Stomach smooth muscle (tissue), 2 donors: ENCODE data around the gene CARMIL3.
"Not testable (repeated sequence)": the region's sequence is repeated elsewhere in the genome, so short reads cannot be mapped to it uniquely, and the experiment has no call there.

Source experiments
- H3K27ac ChIP-seq: one replicate; pipeline ENCODE4 v1.7.0; 2013; ENCODE audit warnings: mild to moderate bottlenecking, low read length, inconsistent platforms
- H3K27me3 ChIP-seq, 2 donors: one replicate each; pipeline ENCODE4 v1.7.0; 2013; ENCODE audit warnings: low read length in 2 of 2; ENCODE audit not compliant: insufficient read depth in 2 of 2, control insufficient read depth in 1 of 2
- H3K36me3 ChIP-seq, 2 donors: one replicate each; pipeline ENCODE4 v1.7.0; 2013; ENCODE audit warnings: low read length in 2 of 2; ENCODE audit not compliant: control insufficient read depth in 2 of 2, insufficient read depth in 2 of 2
- H3K4me1 ChIP-seq: one replicate; pipeline ENCODE4 v1.7.0; 2013; ENCODE audit warnings: low read length; ENCODE audit not compliant: control insufficient read depth, insufficient read depth
- H3K4me3 ChIP-seq, 2 donors: one replicate each; pipeline ENCODE4 v1.7.0; 2013; ENCODE audit warnings: low read length in 2 of 2
- H3K9ac ChIP-seq, 2 donors: one replicate each; pipeline ENCODE4 v1.7.0; 2013; ENCODE audit warnings: low read length in 2 of 2, mild to moderate bottlenecking in 1 of 2
- H3K9me3 ChIP-seq, 2 donors: one replicate each; pipeline ENCODE4 v1.7.0; 2013; ENCODE audit warnings: low read length in 2 of 2; ENCODE audit not compliant: control insufficient read depth in 2 of 2
- donor health status: healthy.
- donor health status: Pancreatic carcinoma.

The CARMIL3 gene

GRCh38 chr14:24049002-24049401 lies 2.8 kb upstream of the CARMIL3 start:
- H3K27ac ChIP-seq, H3K27me3 ChIP-seq, H3K36me3 ChIP-seq, H3K9ac ChIP-seq, H3K9me3 ChIP-seq, H3K4me3 ChIP-seq: not testable (repeated sequence)
- peaks cover 18% of the 10 kb centered on the region for H3K4me1 ChIP-seq

DNA sequence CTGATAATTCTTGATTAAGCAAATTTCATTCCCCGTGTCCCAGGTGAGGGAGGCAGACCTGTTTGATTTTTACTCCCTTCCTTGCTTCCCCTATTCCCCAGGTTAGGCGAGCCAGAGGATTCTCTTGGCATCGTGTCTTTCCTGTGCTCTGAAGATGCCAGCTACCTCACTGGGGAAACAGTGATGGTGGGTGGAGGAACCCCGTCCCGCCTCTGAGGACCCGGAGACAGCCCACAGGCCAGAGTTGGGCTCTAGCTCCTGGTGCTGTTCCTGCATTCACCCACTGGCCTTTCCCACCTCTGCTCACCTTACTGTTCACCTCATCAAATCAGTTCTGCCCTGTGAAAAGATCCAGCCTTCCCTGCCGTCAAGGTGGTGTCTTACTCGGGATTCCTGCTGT lies 1.1 kb upstream of the CARMIL3 start:
- not testable (repeated sequence) for H3K9me3 ChIP-seq, H3K9ac ChIP-seq, H3K4me3 ChIP-seq, H3K36me3 ChIP-seq, H3K27ac ChIP-seq
- H3K27me3 ChIP-seq = peaks cover 4 to 10% of the 10 kb centered on the region in 2 donors
- peaks cover 18% of the 10 kb centered on the region for H3K4me1 ChIP-seq

DNA sequence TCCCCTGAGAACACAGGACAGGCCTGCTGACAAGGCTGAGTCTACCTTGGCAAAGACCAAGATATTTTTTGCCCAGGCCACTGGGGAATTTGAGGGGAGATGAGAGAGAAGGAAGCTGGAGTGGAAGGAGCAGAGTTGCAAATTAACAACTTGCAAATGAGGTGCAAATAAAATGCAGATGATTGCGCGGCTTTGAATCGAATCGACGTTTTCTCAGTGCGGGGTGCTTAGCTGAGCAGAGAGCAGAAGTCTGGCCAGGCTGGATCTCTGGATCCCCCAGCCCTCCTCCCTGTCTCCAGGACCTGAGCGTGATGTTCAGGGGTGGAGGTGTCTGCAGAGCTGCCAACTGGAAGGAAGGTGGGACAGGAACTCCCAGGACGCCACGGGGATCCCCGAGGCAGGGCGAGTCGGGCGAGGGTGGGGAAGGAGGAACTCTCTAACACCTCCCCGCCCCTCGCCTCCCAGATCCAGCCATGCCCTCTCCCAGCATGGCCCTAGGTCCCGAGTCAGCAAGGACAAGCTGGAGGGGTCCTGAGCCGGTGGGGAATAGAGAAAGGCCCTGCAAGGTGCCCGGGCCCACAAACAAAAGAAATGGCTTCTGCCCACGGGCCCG lies 527 bp upstream of the CARMIL3 start:
- H3K4me3 ChIP-seq = peak overlapping the region; percentile 54 to 77
- no peak overlapping the region for H3K27ac ChIP-seq
- H3K27me3 ChIP-seq = peaks cover 4 to 10% of the 10 kb centered on the region in 2 donors
- H3K9me3 ChIP-seq = no peaks in the 10 kb centered on the region
- H3K4me1 ChIP-seq = peaks cover 18% of the 10 kb centered on the region
- peak overlapping the region; percentile 66 to 73 for H3K9ac ChIP-seq
- H3K36me3 ChIP-seq = no peaks in the 10 kb centered on the region

GRCh38 chr14:24052656-24053547 lies 1.1 kb downstream of the CARMIL3 start:
- Histone ChIP-seq H3K36me3 (no peaks in the 10 kb centered on the region), H3K9me3 (no peaks in the 10 kb centered on the region), H3K4me1 (peaks cover 18% of the 10 kb centered on the region), H3K9ac (no peak overlapping the region), H3K27me3 (peaks cover 4 to 10% of the 10 kb centered on the region in 2 donors), H3K27ac (no peak overlapping the region), H3K4me3 (peak overlapping the region; percentile 53 to 77)

GRCh38 chr14:24053548-24054323 lies 1.9 kb downstream of the CARMIL3 start:
- H3K27ac ChIP-seq = no peak overlapping the region
- no peak overlapping the region for H3K4me3 ChIP-seq

GRCh38 chr14:24054324-24054641 lies 2.5 kb downstream of the CARMIL3 start:
- Histone ChIP-seq H3K27ac (no peak overlapping the region), H3K9me3 (no peaks in the 10 kb centered on the region), H3K36me3 (no peaks in the 10 kb centered on the region), H3K9ac (no peak overlapping the region), H3K27me3 (peaks cover 4 to 10% of the 10 kb centered on the region in 2 donors), H3K4me3 (no peak overlapping the region), H3K4me1 (peaks cover 21% of the 10 kb centered on the region)

More at GRCh38 chr14:24053548-24054323, 1.9 kb downstream of the CARMIL3 start:
- H3K27me3 ChIP-seq = peaks cover 4 to 10% of the 10 kb centered on the region in 2 donors
- H3K4me1 ChIP-seq = peaks cover 21% of the 10 kb centered on the region
- no peaks in the 10 kb centered on the region for H3K9me3 ChIP-seq
- H3K36me3 ChIP-seq = no peaks in the 10 kb centered on the region
- no peak overlapping the region for H3K9ac ChIP-seq

DNA sequence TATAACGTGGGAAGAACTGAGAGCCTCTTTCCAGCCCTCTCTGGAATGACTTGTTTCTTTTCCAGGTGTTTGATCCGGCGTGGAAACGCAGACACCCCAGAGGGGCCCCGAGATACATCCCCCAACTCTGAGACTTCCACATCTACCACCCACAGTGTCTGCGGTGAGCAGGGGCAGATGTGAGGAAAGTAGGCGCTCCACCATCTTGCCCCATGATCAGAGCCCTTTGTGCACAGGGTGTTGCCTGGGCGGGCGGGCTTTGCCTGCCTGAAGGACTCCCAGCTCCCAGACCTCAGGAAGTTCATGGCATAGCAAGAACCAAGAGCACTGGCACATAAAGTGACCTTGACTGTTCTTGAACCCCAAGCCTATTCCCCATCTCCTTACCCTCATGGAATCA lies 2.8 kb downstream of the CARMIL3 start:
- H3K36me3 ChIP-seq = no peaks in the 10 kb centered on the region
- peaks cover 21% of the 10 kb centered on the region for H3K4me1 ChIP-seq
- H3K9ac ChIP-seq = no peak overlapping the region
- H3K27ac ChIP-seq = no peak overlapping the region
- H3K9me3 ChIP-seq = no peaks in the 10 kb centered on the region
- H3K27me3 ChIP-seq = peaks cover 4 to 10% of the 10 kb centered on the region in 2 donors
- H3K4me3 ChIP-seq = no peak overlapping the region

DNA sequence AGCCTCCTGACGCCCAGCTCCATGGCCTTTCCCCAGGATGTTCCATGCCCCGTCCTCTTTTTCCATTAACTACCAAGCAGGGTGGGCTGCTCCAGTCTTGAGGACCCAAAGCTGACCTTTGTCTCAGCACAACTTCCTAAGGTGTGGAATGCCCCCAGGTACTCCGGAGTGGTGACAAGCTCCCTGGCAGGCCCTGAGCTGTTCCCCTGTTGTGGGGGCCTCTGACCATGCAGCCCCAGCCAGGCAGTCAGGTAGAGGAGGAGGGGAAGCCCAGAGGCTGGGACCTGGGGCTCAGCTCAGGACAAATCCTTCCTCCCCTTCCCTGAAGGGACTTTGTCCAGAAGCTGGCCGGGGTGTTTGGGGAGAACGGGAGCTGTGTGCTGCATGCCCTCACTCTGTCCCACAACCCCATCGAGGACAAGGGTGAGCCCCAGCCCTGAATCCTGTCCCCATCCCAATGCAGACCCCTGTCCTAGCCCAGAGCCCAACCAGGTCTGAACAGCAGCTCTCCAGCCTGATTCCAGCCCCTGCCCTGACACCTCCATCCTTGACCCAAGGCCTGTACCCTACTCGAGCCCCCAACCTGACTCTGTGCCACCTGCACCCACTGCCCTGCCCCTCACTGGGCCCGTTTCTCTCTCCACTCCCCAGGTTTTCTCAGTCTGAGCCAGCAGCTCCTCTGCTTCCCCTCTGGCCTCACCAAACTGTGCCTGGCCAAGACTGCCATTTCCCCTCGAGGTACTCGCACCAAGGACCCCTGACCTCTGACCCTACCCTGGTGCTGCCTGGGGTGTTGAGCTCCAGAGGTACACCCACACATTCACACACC lies 4.4 kb downstream of the CARMIL3 start:
- no peaks in the 10 kb centered on the region for H3K36me3 ChIP-seq
- no peaks in the 10 kb centered on the region for H3K9me3 ChIP-seq
- peaks cover 20% of the 10 kb centered on the region for H3K4me1 ChIP-seq
- peaks cover 4 to 13% of the 10 kb centered on the region in 2 donors for H3K27me3 ChIP-seq
- H3K9ac ChIP-seq = no peak overlapping the region
- H3K27ac ChIP-seq = no peak overlapping the region
- H3K4me3 ChIP-seq = no peak overlapping the region

DNA sequence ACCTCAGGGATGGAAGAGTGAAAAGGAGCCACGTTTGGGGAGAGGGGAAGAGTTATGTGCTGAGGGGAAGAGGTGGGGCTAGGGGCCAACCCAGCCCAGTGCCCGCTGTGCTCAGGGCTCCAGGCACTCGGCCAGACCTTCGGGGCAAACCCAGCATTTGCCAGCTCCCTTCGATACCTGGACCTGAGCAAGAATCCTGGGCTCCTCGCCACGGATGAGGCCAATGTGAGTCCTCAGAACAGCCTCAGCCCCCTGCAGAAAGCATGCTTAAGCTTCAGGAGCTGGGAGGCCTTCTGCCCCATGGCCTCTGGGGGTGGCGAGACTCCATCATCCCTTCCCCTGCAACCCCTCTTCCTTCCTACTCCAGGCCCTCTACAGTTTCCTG lies 5.0 kb downstream of the CARMIL3 start:
- Histone ChIP-seq H3K9me3 (no peaks in the 10 kb centered on the region), H3K9ac (no peak overlapping the region), H3K36me3 (no peaks in the 10 kb centered on the region), H3K27me3 (peaks cover 4 to 13% of the 10 kb centered on the region in 2 donors), H3K4me3 (no peak overlapping the region), H3K4me1 (peaks cover 14% of the 10 kb centered on the region), H3K27ac (no peak overlapping the region)

DNA sequence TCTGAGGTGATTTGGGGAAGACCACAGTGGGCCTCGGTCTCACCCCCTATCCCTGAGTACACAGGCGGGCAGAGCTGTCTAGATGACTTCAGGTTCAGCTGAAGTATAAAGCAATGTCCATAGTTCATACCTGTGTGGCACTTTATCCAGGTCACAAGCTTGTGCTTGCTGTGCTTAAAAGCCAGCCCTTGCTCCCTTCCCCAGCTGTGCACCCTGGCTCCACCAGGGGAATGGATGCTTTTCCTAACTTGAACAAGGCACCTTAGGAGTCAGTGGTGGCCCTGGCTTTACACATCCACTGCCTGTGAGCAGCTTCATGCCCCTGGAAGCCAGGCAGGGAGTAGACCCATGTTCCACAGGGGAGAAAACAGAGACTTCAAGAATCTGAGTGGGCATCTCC lies 5.5 kb downstream of the CARMIL3 start:
- Histone ChIP-seq H3K9me3 (no peaks in the 10 kb centered on the region), H3K36me3 (no peaks in the 10 kb centered on the region)

More for the DNA sequence above, 5.5 kb downstream of the CARMIL3 start:
- Histone ChIP-seq H3K4me1 (peaks cover 10% of the 10 kb centered on the region), H3K9ac (no peak overlapping the region), H3K4me3 (no peak overlapping the region), H3K27me3 (peaks cover 4 to 13% of the 10 kb centered on the region in 2 donors), H3K27ac (no peak overlapping the region)
